Neural cell (in vitro differentiated cells): ENCODE data around the gene ARL14EPL.

Source experiments
- EP300 ChIP-seq: fragments of 450-650 bp; conservative IDR thresholded peaks from 2 replicates; pipeline ENCODE4 v1.6.1; 2014; ENCODE audit warnings: antibody characterized with exemption, mild to moderate bottlenecking, moderate library complexity; ENCODE audit not compliant: poor library complexity, severe bottlenecking
- EZH2 ChIP-seq: fragments of 200-600, 300-800 bp; shearing (Covaris generic), sonication (generic); IDR thresholded peaks from 2 replicates; pipeline ENCODE4 v1.6.1; 2014; ENCODE audit warnings: antibody characterized with exemption, low read length, borderline replicate concordance, mild to moderate bottlenecking; ENCODE audit not compliant: insufficient read depth, poor library complexity, severe bottlenecking
- MXI1 ChIP-seq: fragments of 450-650 bp; conservative IDR thresholded peaks from 2 replicates; pipeline ENCODE4 v1.6.1; 2014; ENCODE audit warnings: antibody characterized with exemption, mild to moderate bottlenecking; ENCODE audit not compliant: poor library complexity, severe bottlenecking
- POLR2AphosphoS5 ChIP-seq: IDR thresholded peaks from 2 replicates; pipeline ENCODE4 v1.6.1; 2012
- RAD21 ChIP-seq: fragments of 450-650 bp; conservative IDR thresholded peaks from 2 replicates; pipeline ENCODE4 v1.6.1; 2014; ENCODE audit warnings: antibody characterized with exemption, mild to moderate bottlenecking, moderate library complexity
- TAF1 ChIP-seq: IDR thresholded peaks from 2 replicates; pipeline ENCODE4 v1.6.1; 2012; ENCODE audit warnings: low read depth
- TF ChIP-seq, protein P1 (sequence below): fragments of 450-650 bp; IDR thresholded peaks from 2 replicates; pipeline ENCODE4 v1.5.1; 2014; ENCODE audit warnings: antibody characterized with exemption, mild to moderate bottlenecking, moderate library complexity; ENCODE audit not compliant: poor library complexity, severe bottlenecking

DNA sequence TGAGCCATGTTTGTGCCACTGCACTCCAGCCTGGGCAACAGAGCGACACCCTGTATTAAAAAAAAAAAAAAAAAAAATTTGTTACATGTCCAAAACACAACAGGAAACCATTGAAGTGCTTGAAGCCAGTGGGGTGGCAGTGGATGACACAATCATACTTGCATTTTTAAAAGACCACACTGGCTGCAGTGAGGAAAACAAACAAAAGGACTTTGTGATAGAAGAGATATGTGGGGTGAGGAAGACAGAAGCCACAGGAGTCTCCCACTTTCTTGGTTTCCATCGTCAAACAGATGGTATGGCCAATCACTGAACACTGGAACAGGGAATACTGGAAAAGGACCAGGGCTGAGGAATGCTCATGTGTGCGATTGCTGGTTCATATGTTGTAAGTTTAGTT is 31.7 kb downstream of the ARL14EPL start:
- TF ChIP-seq RAD21 (no peak), TAF1 (no peak), MXI1 (no peak), POLR2AphosphoS5 (no peak), EZH2 (no peak), EP300 (no peak)
- TF ChIP-seq, protein P1, sequence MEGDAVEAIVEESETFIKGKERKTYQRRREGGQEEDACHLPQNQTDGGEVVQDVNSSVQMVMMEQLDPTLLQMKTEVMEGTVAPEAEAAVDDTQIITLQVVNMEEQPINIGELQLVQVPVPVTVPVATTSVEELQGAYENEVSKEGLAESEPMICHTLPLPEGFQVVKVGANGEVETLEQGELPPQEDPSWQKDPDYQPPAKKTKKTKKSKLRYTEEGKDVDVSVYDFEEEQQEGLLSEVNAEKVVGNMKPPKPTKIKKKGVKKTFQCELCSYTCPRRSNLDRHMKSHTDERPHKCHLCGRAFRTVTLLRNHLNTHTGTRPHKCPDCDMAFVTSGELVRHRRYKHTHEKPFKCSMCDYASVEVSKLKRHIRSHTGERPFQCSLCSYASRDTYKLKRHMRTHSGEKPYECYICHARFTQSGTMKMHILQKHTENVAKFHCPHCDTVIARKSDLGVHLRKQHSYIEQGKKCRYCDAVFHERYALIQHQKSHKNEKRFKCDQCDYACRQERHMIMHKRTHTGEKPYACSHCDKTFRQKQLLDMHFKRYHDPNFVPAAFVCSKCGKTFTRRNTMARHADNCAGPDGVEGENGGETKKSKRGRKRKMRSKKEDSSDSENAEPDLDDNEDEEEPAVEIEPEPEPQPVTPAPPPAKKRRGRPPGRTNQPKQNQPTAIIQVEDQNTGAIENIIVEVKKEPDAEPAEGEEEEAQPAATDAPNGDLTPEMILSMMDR: no peak
